Islet precursor cell (in vitro differentiated cells): ENCODE results near the gene BCL7A.
"Not testable (repeated sequence)": the region's sequence is repeated elsewhere in the genome, so short reads cannot be mapped to it uniquely, and the experiment has no call there.

ENCODE experiments used
- DNase-seq: peaks from one replicate; pipeline ENCODE4 v3.0.0-alpha.2; 2018

The BCL7A gene

GRCh38 chr12:122056406-122056805 lies 34.7 kb downstream of the BCL7A start:
- DNase-seq = not testable (repeated sequence)

DNA sequence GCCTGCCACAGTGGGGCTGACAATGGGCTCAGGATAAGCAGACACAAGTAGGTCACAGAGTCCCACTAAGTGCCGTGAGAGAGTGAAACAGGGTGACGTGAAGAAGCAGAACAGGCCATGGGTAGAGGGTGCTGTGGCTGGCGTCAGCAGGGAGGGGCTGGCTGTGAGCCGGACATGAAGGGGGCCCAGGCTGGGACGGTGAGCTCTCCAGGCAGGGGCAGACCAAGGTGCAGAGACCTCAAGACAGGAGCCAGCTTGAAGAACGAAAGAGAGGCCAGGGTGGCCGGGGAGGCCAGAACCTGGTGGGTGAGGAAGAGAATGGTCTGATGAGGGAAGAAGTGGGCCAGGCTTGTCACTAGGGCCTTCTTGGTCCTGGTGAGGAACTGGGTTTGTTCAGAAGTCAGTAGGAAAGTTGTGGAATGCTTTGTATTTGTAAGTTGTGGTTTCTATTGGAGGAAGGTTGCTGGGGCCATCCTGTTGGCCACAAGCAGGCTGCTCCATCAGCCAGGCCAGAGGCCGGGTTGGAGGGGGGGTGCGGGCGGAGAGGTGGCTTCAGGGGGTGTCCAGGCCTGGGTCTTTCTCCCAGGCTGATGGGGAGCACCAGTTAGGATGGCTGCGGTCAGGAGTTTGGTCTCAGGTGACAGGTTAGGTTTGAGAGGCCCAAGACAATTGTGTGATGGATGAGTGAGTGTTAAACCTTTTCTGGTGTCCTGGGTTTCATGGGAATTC lies 35.5 kb downstream of the BCL7A start:
- no peak for DNase-seq

DNA sequence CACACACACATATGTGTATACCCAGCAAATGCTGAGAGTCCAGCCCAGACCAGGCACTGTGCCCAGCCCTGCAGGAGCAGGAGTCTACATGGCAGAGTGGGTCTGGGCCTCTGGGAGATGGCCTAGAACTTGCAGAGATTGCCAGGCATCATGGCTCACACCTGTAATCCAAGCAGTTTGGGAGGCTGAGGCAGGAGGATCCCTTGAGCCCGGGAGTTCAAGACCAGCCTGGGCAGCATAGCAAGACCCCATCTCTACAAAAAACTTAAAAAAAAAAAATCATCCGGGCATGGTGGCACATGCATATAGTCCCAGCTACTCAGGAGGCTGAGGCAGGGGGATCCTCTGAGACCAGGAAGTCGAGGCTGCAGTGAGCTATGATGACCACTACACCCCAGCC lies 36.1 kb downstream of the BCL7A start:
- DNase-seq = no peak

DNA sequence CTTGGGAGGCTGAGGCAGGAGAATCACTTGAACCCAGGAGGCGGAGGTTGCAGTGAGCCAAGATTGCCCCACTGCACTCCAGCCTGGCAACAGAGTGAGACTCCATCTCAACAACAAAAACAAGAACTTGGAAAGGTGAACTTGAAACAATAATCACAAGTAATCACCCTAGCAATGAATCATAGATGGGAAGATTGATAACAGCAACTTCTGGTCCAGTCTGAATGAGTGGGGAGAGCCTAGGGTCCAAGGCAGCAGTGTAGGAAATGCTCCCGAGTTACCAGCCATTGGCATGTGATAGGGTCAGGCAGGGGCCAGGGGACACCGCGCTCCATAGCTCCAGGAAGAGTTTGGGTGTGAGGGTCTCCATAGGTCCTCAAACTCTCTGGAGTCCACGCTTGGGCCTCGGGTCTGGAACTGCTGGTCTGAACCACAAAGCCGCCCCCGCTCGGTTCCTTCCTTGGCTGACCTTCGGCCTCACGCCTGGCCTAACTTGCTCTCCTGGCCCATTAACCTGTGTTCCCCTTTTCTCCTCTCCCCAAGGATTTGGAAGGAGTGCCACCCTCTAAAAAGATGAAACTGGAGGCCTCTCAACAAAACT lies 37.0 kb downstream of the BCL7A start:
- DNase-seq = no peak

GRCh38 chr12:122059203-122059960 lies 37.7 kb downstream of the BCL7A start:
- no peak for DNase-seq

GRCh38 chr12:122060081-122060501 lies 38.4 kb downstream of the BCL7A start:
- DNase-seq = no peak

- DNase-seq = no peak
Observed at GRCh38 chr12:122061253-122061652, 39.6 kb downstream of the BCL7A start.

DNA sequence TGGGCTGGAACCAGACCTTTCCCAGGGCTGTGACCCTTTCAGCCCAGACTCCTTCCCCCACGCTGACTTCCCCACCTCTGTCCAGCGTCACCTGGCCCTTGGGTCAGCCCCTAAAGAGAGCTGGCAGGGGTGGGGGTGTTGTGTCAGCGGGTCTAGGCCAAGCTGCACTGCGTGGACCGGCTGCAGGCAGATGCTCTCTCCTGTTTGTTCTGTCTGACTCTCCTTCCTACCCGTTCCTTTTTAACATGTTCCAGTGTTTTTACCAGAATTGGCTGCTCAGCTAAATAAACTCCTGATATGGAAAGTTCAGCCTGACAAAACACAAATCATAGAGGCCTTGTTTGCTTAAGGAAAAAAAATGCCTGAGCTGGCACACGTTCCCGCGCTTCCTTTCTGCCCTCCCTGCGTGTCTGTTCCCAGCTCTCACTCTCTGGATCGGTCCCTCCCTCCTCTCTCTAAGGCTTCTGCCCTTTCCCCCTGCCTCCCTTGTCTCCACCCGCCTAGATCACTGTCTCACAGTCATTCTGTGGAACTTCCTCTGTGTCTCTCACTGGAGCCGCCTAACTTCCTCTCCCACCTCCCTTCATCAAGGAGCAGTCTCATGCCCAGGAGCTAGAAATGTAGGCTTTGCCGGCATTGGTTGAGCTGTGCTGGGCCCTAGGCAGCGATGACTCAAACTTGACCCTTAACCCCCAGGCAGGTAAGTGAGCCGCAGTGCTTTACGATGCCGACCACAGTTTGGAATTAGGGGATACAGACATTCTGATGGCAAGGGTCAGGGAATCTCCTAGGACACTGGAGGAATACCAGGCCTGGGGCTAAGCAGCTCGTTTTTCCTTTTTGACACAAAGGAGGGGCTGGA lies 41.4 kb downstream of the BCL7A start:
- peak; percentile 100 for DNase-seq

DNA sequence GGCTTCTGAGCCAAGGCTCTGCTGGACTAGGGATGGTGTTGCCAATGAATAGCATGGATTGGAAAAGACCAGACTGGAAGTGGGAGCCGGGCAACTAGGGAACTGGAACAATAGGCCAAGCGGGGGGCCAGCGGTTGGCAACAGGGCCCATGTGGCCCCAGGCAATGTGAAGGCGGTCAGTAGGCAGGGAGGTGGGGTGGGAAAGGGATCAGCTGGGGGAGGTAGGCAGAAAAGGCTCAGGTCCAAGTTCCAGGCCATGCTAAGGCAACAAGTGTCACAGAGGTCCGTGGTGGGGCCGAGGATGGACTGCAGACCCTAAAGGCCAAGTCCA lies 42.0 kb downstream of the BCL7A start:
- DNase-seq = no peak

DNA sequence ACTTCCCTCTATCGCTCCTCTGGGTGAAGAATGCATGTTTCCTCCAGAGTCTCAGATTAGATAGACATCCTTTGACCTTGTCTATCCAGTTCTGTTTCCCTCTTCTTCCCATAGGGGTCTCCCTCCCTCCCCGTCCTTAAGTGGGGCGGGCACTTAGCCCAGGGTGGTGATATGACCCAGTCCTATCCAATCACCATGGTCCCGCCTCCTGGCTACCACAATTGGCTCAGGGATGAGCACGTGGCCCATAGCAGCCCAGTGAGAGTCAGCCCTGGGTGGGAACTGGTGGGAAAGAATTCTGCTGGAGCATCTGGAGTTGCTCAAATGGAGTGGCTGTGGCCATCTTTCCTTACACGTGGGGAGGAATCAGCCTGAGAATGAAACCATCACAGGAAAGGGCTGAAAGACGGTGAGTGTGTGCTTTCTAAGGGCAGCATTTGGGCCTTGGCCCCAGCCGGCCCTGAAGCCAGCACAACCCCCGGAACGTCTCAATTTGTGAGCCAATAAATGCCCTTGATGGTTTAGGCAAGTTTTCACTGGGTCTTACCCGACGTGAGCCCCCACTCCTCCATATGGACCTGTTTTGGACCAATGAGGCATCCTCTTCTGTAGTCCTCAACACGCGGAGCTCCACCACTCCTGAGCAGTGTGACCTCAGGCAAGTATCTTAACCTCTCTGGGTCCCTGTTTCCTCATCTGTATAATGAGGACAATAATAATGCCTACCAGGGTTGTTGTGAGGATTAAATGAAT lies 42.5 kb downstream of the BCL7A start:
- peak; percentile 100 for DNase-seq

- DNase-seq = peak; percentile 99
Observed at GRCh38 chr12:122064780-122065588, 43.3 kb downstream of the BCL7A start.

- no peak for DNase-seq
Observed at GRCh38 chr12:122067548-122067947, 45.9 kb downstream of the BCL7A start.

DNA sequence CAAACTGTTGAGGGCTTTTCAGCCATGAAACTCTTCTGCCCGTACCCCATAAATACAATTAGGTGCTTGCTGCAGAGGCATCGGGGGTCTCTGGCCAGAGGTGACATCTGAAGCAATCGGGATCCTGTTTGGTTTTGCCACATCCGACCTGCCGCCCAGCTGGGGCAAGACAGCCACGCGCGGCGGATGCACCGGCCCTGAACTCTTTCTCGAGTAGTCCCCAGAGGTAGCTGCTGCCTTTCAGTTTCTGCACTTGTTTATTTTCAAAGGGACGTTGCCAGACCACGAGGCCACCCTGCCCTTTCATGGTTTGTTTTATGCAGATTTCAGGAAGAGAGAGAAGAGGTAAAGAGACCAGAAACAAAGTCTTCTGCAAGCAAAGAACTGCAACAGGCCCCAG lies 46.3 kb downstream of the BCL7A start:
- no peak for DNase-seq

- peak; percentile 83 for DNase-seq
Observed at GRCh38 chr12:122072031-122072970, 50.6 kb downstream of the BCL7A start.

GRCh38 chr12:122073815-122074214 lies 52.1 kb downstream of the BCL7A start:
- no peak for DNase-seq

DNA sequence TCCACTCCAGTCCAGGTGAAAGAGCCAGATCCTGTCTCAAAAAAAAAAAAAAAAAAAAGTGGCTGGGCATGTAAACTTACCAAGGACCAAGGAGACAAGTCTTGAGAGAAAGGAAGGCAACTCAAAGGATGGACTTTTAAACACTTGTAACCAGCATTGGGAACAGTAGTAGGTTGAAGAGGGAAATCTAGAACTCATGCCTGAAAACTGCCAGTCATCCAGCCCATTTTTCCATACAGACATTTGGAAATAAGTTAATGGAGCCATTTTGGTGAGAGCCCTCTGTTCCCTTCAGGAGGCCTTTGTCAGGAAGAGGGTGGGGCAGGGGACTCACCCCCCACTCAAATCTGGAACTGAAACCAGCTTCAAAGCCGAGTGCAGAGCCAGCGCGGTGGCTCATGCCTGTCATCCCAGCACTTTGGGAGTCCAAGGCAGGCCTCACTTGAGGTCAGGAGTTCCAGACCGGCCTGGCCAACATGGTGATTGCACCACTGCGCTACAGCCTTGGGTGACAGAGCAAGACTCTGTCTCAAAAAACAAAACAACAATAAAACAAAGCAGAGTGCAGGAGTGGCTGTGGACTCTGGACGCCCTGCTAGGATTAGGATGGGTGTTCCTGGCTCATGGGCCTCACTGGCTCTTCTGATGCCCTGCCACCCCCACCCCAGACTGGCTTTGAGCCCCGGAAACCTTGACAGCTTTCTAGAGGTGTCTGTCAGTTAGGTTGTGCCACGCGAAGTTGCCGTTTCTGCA lies 55.2 kb downstream of the BCL7A start:
- no peak for DNase-seq

DNA sequence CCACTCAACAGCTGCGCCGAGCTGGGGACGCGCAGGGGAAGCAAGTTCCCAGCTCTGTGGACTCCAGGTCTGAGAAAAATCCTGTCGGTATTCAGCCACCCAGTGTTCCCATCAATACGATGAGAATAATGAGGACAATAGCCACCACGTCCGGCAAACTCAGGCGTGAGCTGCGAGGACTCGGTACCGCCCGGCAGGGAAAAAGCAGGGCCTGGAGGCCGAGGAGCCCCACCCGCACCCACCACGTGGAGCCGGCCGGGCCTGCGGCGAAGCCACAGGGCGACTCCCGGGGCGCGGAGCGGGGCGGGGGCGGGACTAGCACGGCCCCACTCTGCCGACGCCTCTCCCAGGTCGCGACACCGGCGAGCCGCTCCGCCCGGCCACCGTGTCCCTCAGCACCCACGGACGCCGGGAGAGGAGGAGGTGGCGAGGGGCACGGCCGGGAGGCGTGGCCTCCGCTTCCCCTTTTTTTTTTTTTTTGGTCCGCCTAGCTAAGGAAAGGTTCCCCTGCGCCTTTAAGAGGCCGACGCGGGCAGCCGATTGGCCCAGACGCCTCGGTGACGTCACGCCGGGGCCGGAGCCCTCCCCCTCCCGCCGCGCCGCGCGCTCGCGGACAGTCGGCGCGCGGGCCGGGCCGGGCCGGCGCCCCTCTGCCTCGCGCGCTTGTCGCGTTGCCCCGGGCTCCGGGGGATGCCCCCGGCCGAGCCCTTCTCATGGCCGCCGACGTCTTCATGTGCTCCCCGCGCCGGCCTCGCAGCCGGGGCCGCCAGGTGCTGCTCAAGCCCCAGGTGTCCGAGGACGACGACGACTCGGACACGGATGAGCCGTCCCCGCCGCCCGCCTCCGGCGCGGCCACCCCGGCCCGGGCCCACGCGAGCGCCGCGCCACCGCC lies 56.7 kb downstream of the BCL7A start, which contains the start of gene MLXIP:
MLXIP (plus strand) TSS at position 616 of the 892 bp plus-strand sequence; CDS start at position 714, 98 bp downstream.
- DNase-seq = peak; percentile 96

DNA sequence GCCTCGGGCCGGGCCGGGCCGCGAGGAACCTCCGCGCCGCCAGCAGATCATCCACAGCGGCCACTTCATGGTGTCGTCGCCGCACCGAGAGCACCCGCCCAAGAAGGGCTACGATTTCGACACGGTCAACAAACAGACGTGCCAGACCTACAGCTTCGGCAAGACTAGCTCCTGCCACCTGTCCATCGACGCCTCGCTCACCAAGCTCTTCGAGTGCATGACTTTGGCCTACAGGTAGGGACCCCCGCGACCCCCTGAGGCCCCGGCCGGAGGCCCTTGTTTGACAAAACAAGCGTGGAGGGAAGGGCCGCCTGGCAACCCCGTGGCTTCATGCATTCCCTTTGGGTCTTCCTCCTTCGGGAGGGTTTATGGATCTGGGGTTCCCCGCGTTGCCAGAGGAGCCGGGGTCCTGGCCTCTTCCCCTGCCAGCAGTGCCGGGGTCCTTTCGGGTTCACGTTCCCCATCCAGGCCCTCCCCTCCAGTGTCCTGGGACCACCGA lies 57.4 kb downstream of the BCL7A start:
- peak; percentile 72 for DNase-seq
